Muscle of back (tissue), 11 donors: ENCODE results near the gene NPW. TPM values are rescaled to one million over a fixed set of nuclear protein-coding genes. Genes with fewer than 3 reads are reported as not detected.

Experiments used
- DNase-seq, 3 donors: peaks; one replicate each; pipeline versions ENCODE4 v3.0.0 to v3.0.0-alpha.2; 2013
- polyA plus RNA-seq, 10 donors: library from polyadenylated mRNA; unstranded; fragments of 120-200 nt; gene quantifications; one replicate each; pipeline ENCODE4 v1.2.1, GENCODE V29; 2013; ENCODE audit not compliant: insufficient read length in 10 of 10

The NPW gene
- polyA plus RNA-seq, 10 donors = 0.59 to 4.1 (median 1.3) TPM

GRCh38 chr16:2019921-2020831 is 591 bp downstream of the NPW start:
- peak in 1 of 3 donors; percentile 61 for DNase-seq

GRCh38 chr16:2022723-2023091 is 3.1 kb downstream of the NPW start:
- no peak for DNase-seq

- DNase-seq = peak; percentile 85 to 95 (median 93)
Observed at GRCh38 chr16:2023092-2024031, 3.8 kb downstream of the NPW start.

- DNase-seq = no peak
Observed at GRCh38 chr16:2024032-2024420, 4.4 kb downstream of the NPW start.

- peak in 1 of 3 donors; percentile 3 for DNase-seq
Observed at GRCh38 chr16:2025251-2025650, 5.7 kb downstream of the NPW start.

- DNase-seq = peak in 1 of 3 donors; percentile 8
Observed at GRCh38 chr16:2025878-2026460, 6.4 kb downstream of the NPW start.

GRCh38 chr16:2026461-2027023 is 7.0 kb downstream of the NPW start, which contains the start of gene NHERF2:
TSS of gene NHERF2 (plus strand) at chr16:2026902. CDS start at chr16:2027006, 104 bp downstream.
- peak in 1 of 3 donors; percentile 52 for DNase-seq

- peak in 1 of 3 donors; percentile 46 for DNase-seq
Observed at GRCh38 chr16:2027024-2028010, 7.7 kb downstream of the NPW start.

- peak in 1 of 3 donors; percentile 1 for DNase-seq
Observed at GRCh38 chr16:2028146-2028545, 8.6 kb downstream of the NPW start.

DNA sequence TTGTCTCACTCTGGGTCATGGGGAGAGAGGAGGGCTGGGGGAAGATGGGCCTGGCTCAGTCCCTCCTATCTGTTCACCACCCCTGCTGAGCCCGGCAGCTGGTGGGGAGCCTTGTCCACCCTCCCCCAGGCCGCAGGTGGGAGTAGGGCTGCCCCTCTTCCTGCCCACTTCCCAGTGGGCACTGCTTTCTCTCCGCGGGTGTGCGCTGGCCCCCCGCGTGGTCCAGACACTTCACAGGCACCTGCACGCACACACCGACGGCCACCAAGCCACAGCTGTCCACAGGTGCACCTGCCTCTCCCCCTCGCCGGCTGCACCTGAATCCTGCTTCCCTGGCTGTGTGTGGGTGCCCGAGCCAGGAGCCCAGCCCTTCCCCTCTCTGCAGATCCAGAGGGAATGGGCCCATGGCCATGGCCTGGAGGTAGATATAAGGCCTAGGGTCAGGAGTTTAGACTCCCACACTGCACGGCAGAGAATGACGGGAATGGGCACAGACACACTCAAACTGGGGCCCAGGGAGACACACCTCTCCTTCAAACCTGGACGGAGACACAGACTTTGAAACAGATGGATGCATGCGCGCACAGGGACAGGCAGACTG is 9.1 kb downstream of the NPW start:
- no peak for DNase-seq

- DNase-seq = peak in 1 of 3 donors; percentile 5
Observed at GRCh38 chr16:2029350-2029749, 9.8 kb downstream of the NPW start.

DNA sequence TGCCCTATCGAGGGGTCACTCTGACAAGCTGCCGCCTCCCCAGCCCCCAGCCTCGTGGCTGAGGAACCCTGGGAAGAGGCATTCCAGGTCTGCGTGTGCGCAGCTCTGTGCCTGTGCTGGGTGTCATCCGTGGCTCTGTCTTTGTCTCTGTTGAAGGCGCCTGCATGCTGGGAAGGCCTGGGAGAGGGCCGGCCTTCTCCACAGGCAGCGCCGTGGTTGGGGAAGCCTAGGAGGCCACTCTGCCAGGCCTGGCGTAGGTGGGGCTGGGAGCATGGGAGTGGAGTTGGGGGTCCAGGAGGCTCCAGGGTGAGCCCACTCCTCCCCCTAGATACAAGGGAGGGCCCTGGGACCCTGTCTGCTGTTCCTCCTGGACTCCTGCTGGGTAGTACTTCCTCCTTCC is 10.5 kb downstream of the NPW start:
- DNase-seq = no peak

- DNase-seq = no peak
Observed at GRCh38 chr16:2031081-2031577, 11.5 kb downstream of the NPW start.

- DNase-seq = peak in 1 of 3 donors; percentile 52
Observed at GRCh38 chr16:2032285-2033056, 12.9 kb downstream of the NPW start.

DNA sequence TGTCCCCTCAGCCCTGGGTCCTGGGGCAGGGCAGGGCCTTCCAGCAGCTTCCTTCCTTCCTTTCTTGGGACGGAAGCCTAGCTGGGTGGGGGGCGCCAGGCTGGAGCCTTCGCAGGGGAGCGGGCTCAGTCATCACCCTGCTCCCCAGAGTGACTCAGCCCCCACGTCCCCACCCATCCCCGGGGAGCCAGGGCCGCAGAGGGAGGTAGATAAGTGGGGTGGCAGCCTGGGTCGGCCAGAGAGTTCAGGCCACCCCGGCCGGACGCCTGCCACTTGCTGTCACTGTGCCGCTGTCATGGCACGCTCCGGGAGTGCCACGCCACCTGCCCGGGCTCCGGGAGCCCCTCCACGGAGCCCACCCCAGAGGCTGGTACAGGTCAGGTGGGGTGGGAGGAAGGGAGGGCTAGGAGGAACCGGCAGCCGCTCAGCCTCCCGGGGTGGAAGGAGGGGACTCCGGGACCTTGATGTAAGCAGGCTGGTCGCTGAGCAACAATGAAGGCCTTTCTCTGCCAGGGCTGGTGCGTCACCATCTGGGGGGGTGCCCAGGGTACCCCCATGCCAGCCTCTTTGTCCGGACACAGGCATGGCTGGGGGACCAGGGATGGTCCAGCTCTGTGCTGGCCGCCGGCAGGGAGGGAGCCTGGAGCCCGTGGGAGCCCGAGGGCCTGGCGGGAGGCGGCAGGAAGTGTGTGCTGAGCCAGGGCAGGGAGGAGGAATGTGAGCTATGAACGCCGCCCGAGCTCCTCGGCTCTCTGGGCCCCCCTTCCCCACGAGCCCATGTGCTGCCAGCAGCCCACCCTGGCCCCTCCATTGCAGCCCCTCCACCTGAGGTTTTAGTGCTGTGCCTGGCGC is 13.7 kb downstream of the NPW start:
- DNase-seq = peak in 1 of 3 donors; percentile 89

- DNase-seq = peak in 1 of 3 donors; percentile 80
Observed at GRCh38 chr16:2033909-2034695, 14.5 kb downstream of the NPW start.
